ENCODE measurements around the gene YOD1. TPM values are rescaled to one million over a fixed set of nuclear protein-coding genes. Genes with fewer than 3 reads are reported as not detected.

Gene YOD1
- total RNA-seq, 4 donors from 2014 or later, result 11.6 to 17.7 (median 13.5) TPM

GRCh38 chr1:207069858-207070506 lies 19.0 kb upstream of the YOD1 start:
- Histone ChIP-seq H3K9me3 (no peaks in the 10 kb centered on the region), H3K27ac (peak overlapping the region; percentile 15 to 99 (median 98)), H3K36me3 (peaks cover 34 to 48% of the 10 kb centered on the region in 2 donors), H3K4me1 (peaks cover 50 to 51% of the 10 kb centered on the region in 2 donors), H3K4me3 (replicated peaks in 1 of 3) (no peak overlapping the region), H3K27me3 (no peaks in the 10 kb centered on the region)
- TF ChIP-seq CTCF (IDR thresholded peaks at IDR 0.05) (no peak), POLR2A (IDR thresholded peaks at IDR 0.05) (no peak)
- intact Hi-C loops (cut with DNase I), result loop anchor here (10.0 kb wide), 1 partner anchor 65 kb away; no protein-coding TSS in a partner anchor
- WGBS, 2 donors, result 33% methylated on average over 5 of the region's 5 CpGs; no CpG with 5 or more reads in 1 of the 2 donors
- DNase-seq, result peak; percentile 84

GRCh38 chr1:207069061-207069460 lies 18.1 kb upstream of the YOD1 start:
- Histone ChIP-seq H3K9me3 (no peaks in the 10 kb centered on the region), H3K36me3 (peaks cover 34 to 46% of the 10 kb centered on the region in 2 donors), H3K27me3 (no peaks in the 10 kb centered on the region), H3K4me1 (peaks cover 48 to 51% of the 10 kb centered on the region in 2 donors), H3K27ac (peak overlapping the region; percentile 91 to 99 (median 98)), H3K4me3 (replicated peaks in 1 of 3) (no peak overlapping the region)
- WGBS, 2 donors, result 87 to 91% methylated on average over 3 of the region's 3 CpGs
- DNase-seq, result no peak
- intact Hi-C loops (cut with DNase I), result no loop called here
- TF ChIP-seq POLR2A (IDR thresholded peaks at IDR 0.05) (no peak), CTCF (IDR thresholded peaks at IDR 0.05) (no peak)

- Histone ChIP-seq H3K4me1 (peaks cover 53 to 56% of the 10 kb centered on the region in 2 donors), H3K9me3 (no peaks in the 10 kb centered on the region), H3K4me3 (replicated peaks in 1 of 3) (no peak overlapping the region), H3K27me3 (no peaks in the 10 kb centered on the region), H3K36me3 (peaks cover 39 to 49% of the 10 kb centered on the region in 2 donors), H3K27ac (peak overlapping the region; percentile 91 to 99 (median 98))
- no peak for DNase-seq
- no peak for TF ChIP-seq CTCF (IDR thresholded peaks at IDR 0.05)
- TF ChIP-seq POLR2A (IDR thresholded peaks at IDR 0.05), result peak in 1 of 2 donors; percentile 35
- intact Hi-C loops (cut with DNase I), result no loop called here
- WGBS, 2 donors, result 70 to 74% methylated on average over 5 of the region's 5 CpGs
Observed at GRCh38 chr1:207067665-207068064, 16.7 kb upstream of the YOD1 start.

GRCh38 chr1:207067185-207067584 lies 16.2 kb upstream of the YOD1 start:
- H3K27ac ChIP-seq, result peak overlapping the region; percentile 91 to 99 (median 98)
- no peaks in the 10 kb centered on the region for H3K9me3 ChIP-seq
- no peak for DNase-seq
- peaks cover 53 to 56% of the 10 kb centered on the region in 2 donors for H3K4me1 ChIP-seq
- no peak overlapping the region for H3K4me3 ChIP-seq (replicated peaks in 1 of 3)
- TF ChIP-seq CTCF (IDR thresholded peaks at IDR 0.05) (no peak), POLR2A (IDR thresholded peaks at IDR 0.05) (no peak)
- no peaks in the 10 kb centered on the region for H3K27me3 ChIP-seq
- intact Hi-C loops (cut with DNase I), result no loop called here
- peaks cover 34 to 48% of the 10 kb centered on the region in 2 donors for H3K36me3 ChIP-seq
- 51 to 65% methylated on average over 3 of the region's 3 CpGs for WGBS, 2 donors

GRCh38 chr1:207064561-207064960 lies 13.6 kb upstream of the YOD1 start:
- Histone ChIP-seq H3K4me1 (peaks cover 62 to 65% of the 10 kb centered on the region in 2 donors), H3K27me3 (no peaks in the 10 kb centered on the region), H3K27ac (peak overlapping the region; percentile 91 to 99 (median 98)), H3K36me3 (peaks cover 21 to 29% of the 10 kb centered on the region in 2 donors), H3K4me3 (replicated peaks in 1 of 3) (no peak overlapping the region), H3K9me3 (no peaks in the 10 kb centered on the region)
- TF ChIP-seq POLR2A (IDR thresholded peaks at IDR 0.05) (peak in 1 of 2 donors; percentile 60), CTCF (IDR thresholded peaks at IDR 0.05) (no peak)
- peak; percentile 92 for DNase-seq
- 40 to 48% methylated on average over 8 of the region's 8 CpGs for WGBS, 2 donors
- intact Hi-C loops (cut with DNase I), result no loop called here

Data from thyroid gland (tissue), 4 donors.